ENCODE results near the gene VNN1.
"Not testable (repeated sequence)": the region's sequence is repeated elsewhere in the genome, so short reads cannot be mapped to it uniquely, and the experiment has no call there.

The VNN1 gene

GRCh38 chr6:132669690-132670291 is 44.1 kb downstream of the VNN1 start:
- DNase-seq = peak; percentile 34

- DNase-seq = no peak
Observed at GRCh38 chr6:132666118-132666517, 47.7 kb downstream of the VNN1 start.

- no peak for DNase-seq
Observed at GRCh38 chr6:132664309-132665034, 49.4 kb downstream of the VNN1 start.

GRCh38 chr6:132663661-132664060 is 50.2 kb downstream of the VNN1 start:
- DNase-seq = no peak

GRCh38 chr6:132661906-132662305 is 51.9 kb downstream of the VNN1 start:
- DNase-seq = no peak

- DNase-seq = peak; percentile 44
Observed at GRCh38 chr6:132659082-132659481, 54.8 kb downstream of the VNN1 start, which contains the start of gene TAAR1. TSS of gene TAAR1 (minus strand) at chr6:132659182. CDS start at chr6:132646003, 13,179 bp downstream.

- no peak for DNase-seq
Observed at GRCh38 chr6:132651062-132651461, 62.8 kb downstream of the VNN1 start.

- no peak for DNase-seq
Observed at GRCh38 chr6:132650429-132650828, 63.4 kb downstream of the VNN1 start.

GRCh38 chr6:132648828-132649227 is 65.0 kb downstream of the VNN1 start:
- no peak for DNase-seq

GRCh38 chr6:132648356-132648755 is 65.5 kb downstream of the VNN1 start:
- no peak for DNase-seq

- no peak for DNase-seq
Observed at GRCh38 chr6:132643547-132643946, 70.3 kb downstream of the VNN1 start.

- not testable (repeated sequence) for DNase-seq
Observed at GRCh38 chr6:132637135-132637534, 76.7 kb downstream of the VNN1 start.

GRCh38 chr6:132635906-132636305 is 77.9 kb downstream of the VNN1 start:
- DNase-seq = not testable (repeated sequence)

GRCh38 chr6:132635288-132635687 is 78.6 kb downstream of the VNN1 start:
- DNase-seq = not testable (repeated sequence)

- no peak for DNase-seq
Observed at GRCh38 chr6:132634796-132635195, 79.1 kb downstream of the VNN1 start.

GRCh38 chr6:132633362-132633761 is 80.5 kb downstream of the VNN1 start:
- DNase-seq = no peak

Measured in NCI-H1105 (cell line).